A673 (cell line): Measurements from ENCODE around the gene CNNM2. TPM values are rescaled to one million over a fixed set of nuclear protein-coding genes. Genes with fewer than 3 reads are reported as not detected.

ENCODE experiments used
- BruUV-seq: library from RNA; stranded (reverse); fragments of 400-500 nt; replicated peaks from 2 replicates; lab custom pipeline; 2021; lab: Mats Ljungman, UMichigan
- CTCF ChIA-PET: fragments of 300-600 bp; sonication (Branson Sonifier 250); formaldehyde crosslinking; loops from one replicate; lab custom pipeline; 2022; ENCODE audit warnings: antibody characterized with exemption; lab: Charles Lee
- POLR2A ChIA-PET: fragments of 300-600 bp; sonication (Branson Sonifier 250); formaldehyde crosslinking; loops from one replicate; lab custom pipeline; 2022; ENCODE audit warnings: antibody characterized with exemption; ENCODE audit not compliant: low non-redundant PET; lab: Charles Lee
- DNase-seq: peaks from one replicate; pipeline ENCODE4 v3.0.0-alpha.2; 2015; ENCODE audit warnings: low spot score
- H3K27ac ChIP-seq: fragments of 200-600 bp; sonication (generic); 2 replicates; pipeline ENCODE4 v1.5.1; 2016; ENCODE audit warnings: mixed run types, low read depth, mild to moderate bottlenecking, mixed read lengths, antibody characterized with exemption, low read length; ENCODE audit not compliant: poor library complexity, severe bottlenecking
- H3K27me3 ChIP-seq: fragments of 200-600 bp; sonication (generic); replicated peaks from 2 replicates; pipeline ENCODE4 v1.6.1; 2017; ENCODE audit warnings: mixed run types, low read depth, mild to moderate bottlenecking, mixed read lengths, antibody characterized with exemption, low read length; ENCODE audit not compliant: insufficient read depth, poor library complexity
- H3K36me3 ChIP-seq: fragments of 200-600 bp; sonication (generic); 2 replicates; pipeline ENCODE4 v1.6.1; 2016; ENCODE audit warnings: mixed run types, mild to moderate bottlenecking, mixed read lengths, antibody characterized with exemption, low read length; ENCODE audit not compliant: insufficient read depth, poor library complexity, severe bottlenecking
- H3K4me1 ChIP-seq: fragments of 200-600 bp; sonication (generic); 2 replicates; pipeline ENCODE4 v1.6.1; 2017; ENCODE audit warnings: mixed run types, mild to moderate bottlenecking, mixed read lengths, antibody characterized with exemption, low read length; ENCODE audit not compliant: insufficient read depth, poor library complexity, severe bottlenecking
- H3K4me3 ChIP-seq: fragments of 200-600 bp; sonication (generic); 2 replicates; pipeline ENCODE4 v1.5.1; 2016; ENCODE audit warnings: low read depth, mixed run types, mild to moderate bottlenecking, mixed read lengths, low read length; ENCODE audit not compliant: poor library complexity, severe bottlenecking
- H3K9me3 ChIP-seq: fragments of 200-600 bp; sonication (generic); 2 replicates; pipeline ENCODE4 v1.6.1; 2016; ENCODE audit warnings: mixed run types, low read depth, mild to moderate bottlenecking, mixed read lengths, antibody characterized with exemption, low read length; ENCODE audit not compliant: poor library complexity, severe bottlenecking
- EZH2 ChIP-seq: fragments of 200-600 bp; sonication (generic); IDR thresholded peaks from 2 replicates; pipeline ENCODE4 v1.6.1; 2017; ENCODE audit warnings: borderline replicate concordance, low read depth, mild to moderate bottlenecking, mixed read lengths, antibody characterized with exemption, low read length; ENCODE audit not compliant: poor library complexity, severe bottlenecking
- intact Hi-C: fragments of 100-400 bp; cut with micrococcal nuclease; formaldehyde crosslinking; loops from one replicate; pipeline ENCODE4 v1.10.0; 2022; ENCODE audit not compliant: unreplicated experiment
- total RNA-seq: library from RNA; stranded (reverse); gene quantifications from 2 replicates; pipeline ENCODE4 v1.2.3, GENCODE V29; 2021
- TF ChIP-seq, protein P1 (sequence below): fragments of 300-800, 200-600 bp; sonication (generic); conservative IDR thresholded peaks from 2 replicates; pipeline ENCODE4 v1.5.1; 2017; ENCODE audit warnings: low read depth, mild to moderate bottlenecking, antibody characterized with exemption, low read length, moderate library complexity, mixed read lengths

CNNM2 gene
- total RNA-seq, 1 experiment from 2014 or later: 4.8 TPM

DNA sequence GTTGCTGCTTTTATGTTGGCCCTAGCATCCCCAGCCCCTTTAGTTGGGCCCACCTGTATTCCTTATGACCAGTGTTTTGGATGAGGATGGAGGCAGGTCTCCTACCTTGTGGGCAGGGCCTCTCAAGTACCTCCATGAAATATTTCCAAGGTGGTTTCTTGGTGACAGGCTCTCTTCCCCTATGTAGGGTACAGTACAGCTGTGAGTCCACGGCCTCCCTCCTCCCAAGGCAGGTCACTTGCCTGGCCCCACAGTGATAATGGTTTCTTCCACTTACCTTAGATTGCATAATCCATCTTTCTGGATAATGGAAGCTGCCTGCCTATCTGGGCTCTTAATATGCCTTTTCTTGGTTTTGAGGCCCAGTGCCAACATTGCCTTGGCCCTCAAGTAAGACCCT, 164.6 kb downstream of the CNNM2 start:
- intact Hi-C loops: no loop called here
- TF ChIP-seq, protein P1, sequence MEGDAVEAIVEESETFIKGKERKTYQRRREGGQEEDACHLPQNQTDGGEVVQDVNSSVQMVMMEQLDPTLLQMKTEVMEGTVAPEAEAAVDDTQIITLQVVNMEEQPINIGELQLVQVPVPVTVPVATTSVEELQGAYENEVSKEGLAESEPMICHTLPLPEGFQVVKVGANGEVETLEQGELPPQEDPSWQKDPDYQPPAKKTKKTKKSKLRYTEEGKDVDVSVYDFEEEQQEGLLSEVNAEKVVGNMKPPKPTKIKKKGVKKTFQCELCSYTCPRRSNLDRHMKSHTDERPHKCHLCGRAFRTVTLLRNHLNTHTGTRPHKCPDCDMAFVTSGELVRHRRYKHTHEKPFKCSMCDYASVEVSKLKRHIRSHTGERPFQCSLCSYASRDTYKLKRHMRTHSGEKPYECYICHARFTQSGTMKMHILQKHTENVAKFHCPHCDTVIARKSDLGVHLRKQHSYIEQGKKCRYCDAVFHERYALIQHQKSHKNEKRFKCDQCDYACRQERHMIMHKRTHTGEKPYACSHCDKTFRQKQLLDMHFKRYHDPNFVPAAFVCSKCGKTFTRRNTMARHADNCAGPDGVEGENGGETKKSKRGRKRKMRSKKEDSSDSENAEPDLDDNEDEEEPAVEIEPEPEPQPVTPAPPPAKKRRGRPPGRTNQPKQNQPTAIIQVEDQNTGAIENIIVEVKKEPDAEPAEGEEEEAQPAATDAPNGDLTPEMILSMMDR: no peak
- TF ChIP-seq EZH2: no peak
- Histone ChIP-seq H3K27ac (no peak overlapping the region), H3K27me3 (no peaks in the 10 kb centered on the region), H3K4me3 (no peak overlapping the region), H3K9me3 (no peaks in the 10 kb centered on the region), H3K4me1 (no peaks in the 10 kb centered on the region), H3K36me3 (peaks cover 9% of the 10 kb centered on the region)
- ChIA-PET POLR2A (no interaction called here), CTCF (no interaction called here)
- no peak for DNase-seq
- no TSS peak for BruUV-seq

DNA sequence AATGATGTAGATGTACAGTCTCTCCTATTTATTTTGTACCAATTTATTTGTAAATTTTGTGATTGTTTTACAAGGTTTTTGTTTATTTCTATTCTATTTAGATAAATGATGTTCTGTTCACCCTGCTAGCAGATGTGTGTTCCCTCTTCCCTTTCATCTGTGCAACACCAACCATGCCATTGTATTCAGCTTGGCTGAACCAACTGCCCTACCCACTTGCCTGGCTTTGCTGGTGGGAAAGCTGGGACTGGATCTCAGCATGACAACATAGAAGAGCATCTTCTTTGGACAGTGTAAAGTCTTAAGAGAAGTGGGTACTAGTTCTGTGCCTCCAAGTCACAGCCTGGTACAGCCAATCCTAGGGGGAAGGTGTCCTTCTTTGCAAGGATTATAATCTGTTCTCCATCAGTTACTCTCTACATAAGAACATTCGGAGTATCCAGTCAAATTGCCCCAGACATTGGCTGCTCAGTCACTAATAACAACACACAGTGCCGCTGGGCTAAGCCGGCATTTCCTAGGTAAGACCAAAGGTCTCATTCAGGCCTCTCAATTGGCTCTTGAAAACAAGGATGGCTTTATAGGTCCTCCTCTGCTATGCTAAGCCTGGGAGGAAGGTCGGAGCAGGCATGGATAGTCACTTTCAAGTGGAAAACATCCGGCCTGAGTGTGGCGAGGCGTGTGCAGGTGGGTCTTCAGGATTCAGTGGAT, 165.3 kb downstream of the CNNM2 start:
- intact Hi-C loops: no loop called here
- DNase-seq: no peak
- Histone ChIP-seq H3K36me3 (peaks cover 9% of the 10 kb centered on the region), H3K4me1 (no peaks in the 10 kb centered on the region), H3K27ac (no peak overlapping the region), H3K27me3 (no peaks in the 10 kb centered on the region), H3K4me3 (no peak overlapping the region), H3K9me3 (no peaks in the 10 kb centered on the region)
- POLR2A ChIA-PET: no interaction called here
- CTCF ChIA-PET: interaction anchor here (0.9 kb wide), 1 partner anchor 161 kb away, joined by 3 read pairs; no protein-coding TSS in a partner anchor
- TF ChIP-seq, protein P1: no peak
- TF ChIP-seq EZH2: no peak
- BruUV-seq: no TSS peak

DNA sequence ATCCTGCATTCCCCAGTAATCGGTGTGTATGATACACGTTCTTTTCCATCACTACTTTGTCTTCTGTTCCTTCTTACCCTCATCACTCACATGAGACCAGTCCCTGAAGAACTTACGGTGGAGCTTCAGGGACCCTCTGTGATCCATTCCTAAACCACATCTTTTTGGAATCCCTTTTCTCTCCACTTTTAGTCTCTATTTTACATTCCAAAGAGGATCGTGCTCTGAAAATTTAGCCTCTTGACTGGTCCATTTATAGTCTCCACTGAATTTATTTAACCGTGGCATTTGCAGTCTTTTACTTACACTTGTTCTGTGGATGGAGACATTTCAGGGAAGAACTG, 165.9 kb downstream of the CNNM2 start:
- Histone ChIP-seq H3K9me3 (no peaks in the 10 kb centered on the region), H3K36me3 (peaks cover 9% of the 10 kb centered on the region), H3K4me1 (no peaks in the 10 kb centered on the region), H3K27ac (no peak overlapping the region), H3K4me3 (no peak overlapping the region), H3K27me3 (no peaks in the 10 kb centered on the region)
- POLR2A ChIA-PET: no interaction called here
- intact Hi-C loops: no loop called here
- no TSS peak for BruUV-seq
- CTCF ChIA-PET: interaction anchor here (0.9 kb wide), 1 partner anchor 160 kb away, joined by 3 read pairs; no protein-coding TSS in a partner anchor
- no peak for DNase-seq
- TF ChIP-seq EZH2: no peak
- TF ChIP-seq, protein P1: no peak
